Osteocyte (in vitro differentiated cells): ENCODE measurements around the gene CTBP2. TPM values are rescaled to one million over a fixed set of nuclear protein-coding genes. Genes with fewer than 3 reads are reported as not detected.
"Not testable (repeated sequence)": the region's sequence is repeated elsewhere in the genome, so short reads cannot be mapped to it uniquely, and the experiment has no call there.

Experiments
- DNase-seq: peaks from one replicate; pipeline ENCODE4 v3.0.0; 2021; ENCODE audit warnings: mixed read lengths; ENCODE audit not compliant: unreplicated experiment; ENCODE audit errors: extremely low spot score
- H3K27ac Mint-ChIP-seq: one replicate; pipeline ENCODE4 v1.8.0; 2021; ENCODE audit warnings: mild to moderate bottlenecking, mixed read lengths; ENCODE audit not compliant: unreplicated experiment
- H3K27me3 Mint-ChIP-seq: one replicate; pipeline ENCODE4 v1.8.0; 2021; ENCODE audit warnings: mixed read lengths; ENCODE audit not compliant: unreplicated experiment
- H3K36me3 Mint-ChIP-seq: one replicate; pipeline ENCODE4 v1.8.0; 2021; ENCODE audit warnings: mixed read lengths; ENCODE audit not compliant: unreplicated experiment
- H3K4me1 Mint-ChIP-seq: one replicate; pipeline ENCODE4 v1.8.0; 2021; ENCODE audit warnings: mixed read lengths; ENCODE audit not compliant: unreplicated experiment
- H3K4me3 Mint-ChIP-seq: one replicate; pipeline ENCODE4 v1.8.0; 2021; ENCODE audit warnings: mild to moderate bottlenecking, moderate library complexity, mixed read lengths; ENCODE audit not compliant: unreplicated experiment
- H3K9me3 Mint-ChIP-seq: one replicate; pipeline ENCODE4 v1.8.0; 2021; ENCODE audit warnings: mixed read lengths; ENCODE audit not compliant: unreplicated experiment
- total RNA-seq: library from RNA; stranded (reverse); gene quantifications from 2 replicates; pipeline ENCODE4 v1.2.1, GENCODE V29; 2021
- TF ChIP-seq, protein P1 (sequence below): fragments of 200-600 bp; sonication (generic); IDR thresholded peaks from 2 replicates; pipeline ENCODE4 v1.5.0; 2021; ENCODE audit warnings: antibody characterized with exemption, mild to moderate bottlenecking, moderate library complexity

CTBP2 gene
- total RNA-seq, 1 donor from 2014 or later, result 125 TPM

DNA sequence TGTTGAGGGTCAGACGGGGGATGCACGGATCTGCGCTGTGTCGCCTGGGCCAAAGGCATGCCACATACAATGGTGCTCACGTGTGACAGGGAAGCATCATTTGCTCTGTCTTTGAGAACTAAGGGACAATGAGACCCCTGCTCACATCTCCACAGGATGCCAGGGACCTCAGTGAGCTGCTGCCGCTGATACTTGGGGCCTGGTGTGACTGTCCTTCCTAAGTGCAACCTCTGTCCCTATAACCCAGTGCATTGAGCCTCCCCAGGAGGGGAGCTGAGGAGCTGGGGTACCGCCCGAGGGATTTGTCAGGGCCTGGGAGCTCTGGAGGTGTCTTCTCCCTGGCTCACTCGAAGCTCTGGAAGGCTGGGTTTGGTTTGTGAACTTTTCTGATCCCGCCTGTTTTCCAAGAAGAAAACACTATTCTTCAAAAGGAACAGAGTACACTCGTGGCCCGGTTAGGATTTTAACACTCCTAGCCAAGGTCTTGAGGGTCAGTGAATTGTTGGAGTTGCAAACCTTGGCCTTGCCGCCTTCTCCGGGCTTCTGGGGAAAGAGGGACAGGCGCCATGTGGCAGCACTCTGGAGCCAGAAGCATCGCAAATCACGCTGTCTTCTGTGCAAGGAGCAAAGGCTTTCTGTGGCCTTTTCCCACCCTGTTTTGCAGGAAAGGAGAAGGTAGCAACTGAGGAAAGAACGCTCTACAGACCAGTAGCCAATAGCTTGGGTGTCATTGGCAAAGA lies 26.2 kb upstream of the CTBP2 start:
- Mint-ChIP-seq H3K36me3 (peaks cover 2% of the 10 kb centered on the region), H3K27me3 (peaks cover 58% of the 10 kb centered on the region), H3K9me3 (no peaks in the 10 kb centered on the region), H3K27ac (no peak overlapping the region), H3K4me1 (no peaks in the 10 kb centered on the region), H3K4me3 (no peak overlapping the region)
- TF ChIP-seq, protein P1, sequence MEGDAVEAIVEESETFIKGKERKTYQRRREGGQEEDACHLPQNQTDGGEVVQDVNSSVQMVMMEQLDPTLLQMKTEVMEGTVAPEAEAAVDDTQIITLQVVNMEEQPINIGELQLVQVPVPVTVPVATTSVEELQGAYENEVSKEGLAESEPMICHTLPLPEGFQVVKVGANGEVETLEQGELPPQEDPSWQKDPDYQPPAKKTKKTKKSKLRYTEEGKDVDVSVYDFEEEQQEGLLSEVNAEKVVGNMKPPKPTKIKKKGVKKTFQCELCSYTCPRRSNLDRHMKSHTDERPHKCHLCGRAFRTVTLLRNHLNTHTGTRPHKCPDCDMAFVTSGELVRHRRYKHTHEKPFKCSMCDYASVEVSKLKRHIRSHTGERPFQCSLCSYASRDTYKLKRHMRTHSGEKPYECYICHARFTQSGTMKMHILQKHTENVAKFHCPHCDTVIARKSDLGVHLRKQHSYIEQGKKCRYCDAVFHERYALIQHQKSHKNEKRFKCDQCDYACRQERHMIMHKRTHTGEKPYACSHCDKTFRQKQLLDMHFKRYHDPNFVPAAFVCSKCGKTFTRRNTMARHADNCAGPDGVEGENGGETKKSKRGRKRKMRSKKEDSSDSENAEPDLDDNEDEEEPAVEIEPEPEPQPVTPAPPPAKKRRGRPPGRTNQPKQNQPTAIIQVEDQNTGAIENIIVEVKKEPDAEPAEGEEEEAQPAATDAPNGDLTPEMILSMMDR, result no peak
- peak; percentile 74 for DNase-seq

DNA sequence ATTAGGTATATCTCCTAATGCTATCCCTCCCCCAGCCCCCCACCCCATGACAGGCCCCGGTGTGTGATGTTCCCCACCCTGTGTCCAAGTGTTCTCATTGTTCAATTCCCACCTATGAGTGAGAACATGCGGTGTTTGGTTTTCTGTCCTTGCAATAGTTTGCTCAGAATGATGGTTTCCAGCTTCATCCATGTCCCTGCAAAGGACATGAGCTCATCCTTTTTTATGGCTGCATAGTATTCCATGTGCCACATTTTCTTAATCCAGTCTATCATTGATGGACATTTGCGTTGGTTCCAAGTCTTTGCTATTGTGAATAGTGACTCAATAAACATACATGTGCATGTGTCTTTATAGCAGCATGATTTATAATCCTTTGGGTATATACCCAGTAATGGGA lies 18.7 kb upstream of the CTBP2 start:
- not testable (repeated sequence) for H3K27ac Mint-ChIP-seq, H3K4me1 Mint-ChIP-seq, DNase-seq, H3K4me3 Mint-ChIP-seq, H3K36me3 Mint-ChIP-seq, H3K9me3 Mint-ChIP-seq
- H3K27me3 Mint-ChIP-seq, result peaks cover 48% of the 10 kb centered on the region

DNA sequence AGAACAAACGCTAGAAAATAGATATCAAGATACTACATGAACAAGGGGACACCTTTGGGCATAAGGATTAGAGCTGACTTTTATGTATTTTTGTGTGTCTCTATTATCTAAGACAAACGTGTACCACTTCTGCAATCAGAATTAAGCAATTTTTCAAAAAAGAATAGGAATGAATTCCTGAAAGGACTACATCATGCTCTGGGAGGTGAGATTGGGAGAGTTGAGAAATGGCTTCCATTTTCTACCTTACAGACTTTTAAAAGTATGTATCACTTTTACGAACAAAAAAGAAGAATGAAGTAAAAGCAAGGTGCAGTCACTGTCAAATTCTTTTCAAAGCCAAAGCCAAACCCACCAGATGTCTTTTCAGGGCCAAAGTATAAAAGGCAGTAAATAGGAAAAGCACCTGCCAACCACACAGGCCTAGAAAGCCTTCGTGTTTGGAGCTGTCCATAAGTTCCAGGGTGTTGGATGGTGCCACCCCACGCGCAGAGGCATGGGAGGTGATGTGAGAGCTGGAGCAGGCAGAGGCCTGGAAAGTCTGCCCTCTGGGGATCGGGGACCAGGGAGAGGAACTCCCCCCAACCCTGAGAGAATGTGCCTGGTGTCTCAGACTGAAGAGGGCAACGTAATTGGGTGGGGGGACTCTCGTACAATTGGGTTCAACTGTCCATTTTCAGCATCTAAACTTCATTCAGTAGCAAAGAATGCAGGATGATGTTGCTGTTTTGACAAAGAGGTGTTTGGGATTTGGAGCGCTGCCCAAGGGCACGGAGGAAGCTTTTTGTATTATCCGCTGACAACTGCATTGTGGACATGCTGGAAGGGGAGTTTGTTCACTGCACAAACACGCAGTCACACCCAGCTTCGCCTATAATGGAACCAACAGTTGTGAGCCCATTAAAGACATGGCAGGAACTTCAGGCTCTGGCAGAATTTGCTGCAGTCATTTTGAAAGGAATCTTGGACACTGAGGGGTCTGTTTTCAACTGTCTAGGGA lies 17.6 kb upstream of the CTBP2 start:
- no peaks in the 10 kb centered on the region for H3K9me3 Mint-ChIP-seq
- TF ChIP-seq, protein P1, result no peak
- DNase-seq, result peak; percentile 71
- H3K4me1 Mint-ChIP-seq, result peaks cover 6% of the 10 kb centered on the region
- H3K36me3 Mint-ChIP-seq, result no peaks in the 10 kb centered on the region
- H3K4me3 Mint-ChIP-seq, result no peak overlapping the region
- H3K27me3 Mint-ChIP-seq, result peaks cover 41% of the 10 kb centered on the region
- no peak overlapping the region for H3K27ac Mint-ChIP-seq

DNA sequence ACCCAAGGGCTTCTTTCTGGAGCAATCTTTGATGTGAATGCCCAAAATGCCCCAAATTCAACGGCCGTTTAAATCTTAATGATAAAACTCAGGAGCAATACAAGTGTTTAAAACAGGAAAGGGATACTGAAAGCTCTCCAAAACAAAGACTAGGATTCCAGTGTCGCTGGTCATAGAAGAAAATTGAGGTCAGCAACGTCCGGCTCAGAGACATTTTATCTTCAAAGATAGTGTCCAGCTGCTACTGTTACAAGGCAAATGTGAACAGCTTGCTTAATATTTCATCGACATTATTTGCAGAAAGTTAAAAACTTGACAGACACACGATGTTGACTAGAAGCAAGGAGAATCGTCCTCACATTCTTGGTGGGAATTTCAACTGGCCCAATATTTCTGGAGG lies 15.4 kb upstream of the CTBP2 start:
- TF ChIP-seq, protein P1, result no peak
- Mint-ChIP-seq H3K4me3 (no peak overlapping the region), H3K27ac (no peak overlapping the region), H3K9me3 (no peaks in the 10 kb centered on the region), H3K36me3 (no peaks in the 10 kb centered on the region), H3K4me1 (peaks cover 6% of the 10 kb centered on the region), H3K27me3 (peaks cover 21% of the 10 kb centered on the region)
- no peak for DNase-seq

DNA sequence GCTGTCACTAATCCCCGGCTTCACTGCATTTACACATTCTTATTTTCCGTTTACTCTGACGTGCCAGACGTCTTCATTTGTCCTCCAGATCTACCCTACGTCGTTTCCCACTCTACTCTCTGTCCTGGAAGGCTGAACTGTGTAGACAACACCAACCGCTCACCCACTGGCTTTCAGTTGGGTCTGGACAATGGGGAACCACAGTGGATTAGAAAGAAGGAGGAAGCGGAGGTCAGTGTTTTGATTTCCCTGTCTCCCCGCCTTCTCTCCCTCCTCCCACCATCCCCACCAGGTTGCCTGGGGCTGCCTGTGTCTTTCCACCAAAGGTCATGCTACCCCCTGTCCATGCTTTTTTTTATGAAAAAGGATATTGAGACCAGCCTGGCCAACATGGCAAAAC lies 14.0 kb upstream of the CTBP2 start:
- Mint-ChIP-seq H3K36me3 (no peaks in the 10 kb centered on the region), H3K4me3 (no peak overlapping the region), H3K27me3 (peaks cover 33% of the 10 kb centered on the region), H3K27ac (no peak overlapping the region), H3K9me3 (no peaks in the 10 kb centered on the region), H3K4me1 (peaks cover 6% of the 10 kb centered on the region)
- TF ChIP-seq, protein P1, result no peak
- peak; percentile 38 for DNase-seq
